HepG2 (cell line): ENCODE results near the gene ARHGAP26. TPM values are rescaled to one million over a fixed set of nuclear protein-coding genes. Genes with fewer than 3 reads are reported as not detected.

Experiments used
- CREBL2 ChIP-seq: sonication (generic); formaldehyde crosslinking; IDR thresholded peaks from 2 replicates; pipeline ENCODE4 v1.8.1; 2023; ENCODE audit warnings: missing genetic modification reagents, mild to moderate bottlenecking, borderline replicate concordance
- RERE ChIP-seq: IDR thresholded peaks from 2 replicates; pipeline ENCODE4 v1.6.1; 2016; ENCODE audit warnings: low read depth, missing genetic modification reagents, missing compliant biosample characterization
- ZNF407 ChIP-seq: sonication (generic); formaldehyde crosslinking; IDR thresholded peaks from one replicate; pipeline ENCODE4 v1.5.1; 2020; ENCODE audit warnings: mild to moderate bottlenecking, missing genetic modification reagents; ENCODE audit errors: not compliant biosample characterization
- polyA plus RNA-seq, 8 experiments: library from polyadenylated mRNA; depleted of rRNA in 3 of 8; stranded (reverse) in 7 of 8; unstranded in 1 of 8; fragments of >200 nt; fragmentation: Illumina TruSeq in 4 of 8; extraction: Trizol in 4 of 8; gene quantifications; 2 replicates each; pipeline versions ENCODE4 v1.2.1 to v1.2.3, GENCODE V29; 2011 to 2016; ENCODE audit warnings: low read depth in 4 of 8, missing spikeins in 1 of 8, mixed read lengths in 1 of 8; ENCODE audit not compliant: insufficient read depth in 1 of 8
- total RNA-seq, 5 experiments: library from RNA; depleted of rRNA; stranded (reverse); fragments of >200 nt; fragmentation: Illumina TruSeq; extraction: Trizol; gene quantifications; 2 replicates each; pipeline ENCODE4 v1.2.3, GENCODE V29; 2016; ENCODE audit warnings: low read depth in 1 of 5

Gene ARHGAP26
- total and polyA plus RNA-seq, 2 of the 13 experiments (the other 11 are each of a cell fraction or from before 2014, with no cell fraction given) = 9.6 to 18.2 TPM

GRCh38 chr5:143054480-143054941 lies 284.3 kb downstream of the ARHGAP26 start (continued):
- TF ChIP-seq RERE (CRISPR knock-in tag) = no peak
- TF ChIP-seq ZNF407 (CRISPR knock-in tag) = no peak
- no peak for TF ChIP-seq CREBL2 (CRISPR knock-in tag)
